Cardiac fibroblast (primary cell): ENCODE measurements around the gene OR3A3.

Experiments
- DNase-seq, 2 donors: peaks; one replicate each; pipeline versions ENCODE4 v3.0.0 to v3.0.0-alpha.2; 2010; ENCODE audit warnings: low read depth in 2 of 2
- H3K4me3 ChIP-seq, 2 donors: replicated peaks in 1 of 2; 1 replicate in 1 of 2; 2 replicates in 1 of 2; pipeline ENCODE4 v1.5.1; 2011; ENCODE audit warnings: low read depth in 2 of 2, low read length in 2 of 2, mild to moderate bottlenecking in 2 of 2, moderate library complexity in 1 of 2
- CTCF ChIP-seq: IDR thresholded peaks from one replicate; pipeline ENCODE4 v1.5.1; 2011; ENCODE audit warnings: low read depth, mild to moderate bottlenecking, low read length, inconsistent platforms

The OR3A3 gene

GRCh38 chr17:3472137-3472536 lies 61.0 kb downstream of the OR3A3 start:
- DNase-seq = no peak
- no peak overlapping the region for H3K4me3 ChIP-seq
- no peak for TF ChIP-seq CTCF
